HT-29 (cell line): ENCODE results near the gene VEGFB. TPM values are rescaled to one million over a fixed set of nuclear protein-coding genes. Genes with fewer than 3 reads are reported as not detected.

Experiments
- DNase-seq: peaks from one replicate; pipeline ENCODE4 v3.0.0-alpha.2; 2015; ENCODE audit warnings: low spot score
- total RNA-seq: library from RNA; depleted of rRNA; stranded (reverse); fragments of >200 nt; shearing (Covaris generic); gene quantifications from 2 replicates; pipeline ENCODE4 v1.2.3, GENCODE V29; 2014; rRNA removed

The VEGFB gene
- total RNA-seq, 1 experiment from 2014 or later, result 53.7 TPM

GRCh38 chr11:64281957-64282770 is 47.8 kb downstream of the VEGFB start:
- no peak for DNase-seq

GRCh38 chr11:64283092-64283491 is 48.7 kb downstream of the VEGFB start:
- no peak for DNase-seq

- DNase-seq, result peak; percentile 97
These were observed 49.9 kb downstream of the VEGFB start, which contains the start of gene BAD for GRCh38 chr11:64284048-64284961. Gene BAD, minus strand, starts transcription at chr11:64284665. Its CDS starts 297 bp downstream, at chr11:64284368.

- peak; percentile 85 for DNase-seq
These were observed 50.8 kb downstream of the VEGFB start, which contains the start of gene GPR137 for GRCh38 chr11:64284962-64285884. Gene GPR137, plus strand, starts transcription at chr11:64285848. Its CDS starts 677 bp downstream, at chr11:64286525.

GRCh38 chr11:64285885-64286800 is 51.8 kb downstream of the VEGFB start:
- DNase-seq, result peak; percentile 61

GRCh38 chr11:64286801-64287159 is 52.4 kb downstream of the VEGFB start:
- no peak for DNase-seq

- no peak for DNase-seq
These were observed 53.4 kb downstream of the VEGFB start for GRCh38 chr11:64287676-64288352.

- DNase-seq, result no peak
These were observed 54.0 kb downstream of the VEGFB start for GRCh38 chr11:64288353-64288750.

Other genes starting within 250 kb of the VEGFB start
- 131 and 140 TPM in 2 replicates for gene OTUB1, start 248.1 kb upstream of the VEGFB start, total RNA-seq
- 0.15 TPM in 1 of 2 replicates, not detected in the other for gene FLRT1, start 198.7 kb upstream of the VEGFB start, total RNA-seq
- 184 and 226 TPM in 2 replicates for gene MACROD1, start 68.5 kb upstream of the VEGFB start, total RNA-seq
- 342 and 388 TPM in 2 replicates for gene STIP1, start 48.4 kb upstream of the VEGFB start, total RNA-seq
- 5.3 and 5.9 TPM in 2 replicates for gene FERMT3, start 27.9 kb upstream of the VEGFB start, total RNA-seq
- gene TRPT1, start 8.4 kb upstream of the VEGFB start, total RNA-seq, result 112 and 126 TPM in 2 replicates
- 224 and 226 TPM in 2 replicates for gene NUDT22, start 8.3 kb upstream of the VEGFB start, total RNA-seq
- 19.5 and 23.5 TPM in 2 replicates for gene DNAJC4, start 4.0 kb upstream of the VEGFB start, total RNA-seq
- 241 and 259 TPM in 2 replicates for gene FKBP2, start 6.5 kb downstream of the VEGFB start, total RNA-seq
- 643 and 699 TPM in 2 replicates for gene PPP1R14B, start 12.4 kb downstream of the VEGFB start, total RNA-seq
- gene PLCB3, start 16.9 kb downstream of the VEGFB start, total RNA-seq, result 130 and 137 TPM in 2 replicates
- gene BAD, start 50.1 kb downstream of the VEGFB start, total RNA-seq, result 159 and 160 TPM in 2 replicates
- gene GPR137, start 51.3 kb downstream of the VEGFB start, total RNA-seq, result 23.9 and 36.5 TPM in 2 replicates
- not detected in 2 replicates for gene KCNK4, start 56.7 kb downstream of the VEGFB start, total RNA-seq
- 1.4 and 2.3 TPM in 2 replicates for gene CATSPERZ, start 65.8 kb downstream of the VEGFB start, total RNA-seq
- 180 TPM in 2 replicates for gene ESRRA, start 70.9 kb downstream of the VEGFB start, total RNA-seq
- 503 and 525 TPM in 2 replicates for gene TRMT112, start 83.0 kb downstream of the VEGFB start, total RNA-seq
- 254 and 276 TPM in 2 replicates for gene PRDX5, start 83.5 kb downstream of the VEGFB start, total RNA-seq
- 11.4 and 12.8 TPM in 2 replicates for gene CCDC88B, start 105.6 kb downstream of the VEGFB start, total RNA-seq
- 149 and 158 TPM in 2 replicates for gene RPS6KA4, start 124.6 kb downstream of the VEGFB start, total RNA-seq